ENCODE measurements around the gene TRAPPC10. TPM values are rescaled to one million over a fixed set of nuclear protein-coding genes. Genes with fewer than 3 reads are reported as not detected.

The TRAPPC10 gene
- total and polyA plus RNA-seq, 10 of the 15 experiments (the other 5 are each of a cell fraction or from before 2014, with no cell fraction given), result 1.1 to 39.6 (median 28.2) TPM

- no peaks in the 10 kb centered on the region for H3K27me3 ChIP-seq (replicated peaks in 1 of 2; ENCODE audit: control insufficient read depth in 2 of 2, insufficient read depth in 2 of 2, low read length in 1 of 2)
- RAD21 ChIA-PET (ENCODE audit: unreplicated experiment), result no interaction called here
- TF ChIP-seq PML (IDR thresholded peaks at IDR 0.05; ENCODE audit: low read length) (no peak), EP300 (IDR thresholded peaks at IDR 0.05; ENCODE audit: borderline replicate concordance in 1 of 2, control insufficient read depth in 1 of 2, low read depth in 2 of 2, low read length in 2 of 2) (no peak), ETV6 (conservative IDR thresholded peaks at IDR 0.05 in 1 of 2, IDR thresholded peaks at IDR 0.05 in 1 of 2; ENCODE audit: borderline replicate concordance in 1 of 2, low read depth in 1 of 2) (no peak), LARP7 (IDR thresholded peaks at IDR 0.05) (no peak), GABPA (IDR thresholded peaks at IDR 0.05; ENCODE audit: low read depth) (no peak), JUNB (IDR thresholded peaks at IDR 0.05) (no peak), NR2C2 (IDR thresholded peaks at IDR 0.05; ENCODE audit: borderline replicate concordance, control insufficient read depth, insufficient read length, low read depth) (no peak), TCF7 (IDR thresholded peaks at IDR 0.05; ENCODE audit: borderline replicate concordance) (no peak)
- H3K9ac ChIP-seq (ENCODE audit: control insufficient read depth, insufficient read depth, low read length), result no peak overlapping the region
- TSS peak; percentile 44 for BruUV-seq (replicated peaks)
- SMC1A ChIA-PET (ENCODE audit: uncharacterized antibody, unreplicated experiment), result no interaction called here
- H3K4me3 ChIP-seq, result no peak overlapping the region
- peaks cover 3 to 9% of the 10 kb centered on the region in 2 experiments; a peak in 3 of 4 replicates for H3K36me3 ChIP-seq (ENCODE audit: control insufficient read depth in 2 of 2, insufficient read depth in 2 of 2, low read length in 1 of 2)
- no peak for FAIRE-seq
- intact Hi-C loops (cut with micrococcal nuclease; ENCODE audit: unreplicated experiment) (no loop called here), in situ Hi-C loops (cut with MboI) (no loop called here)
- H4K20me1 ChIP-seq (ENCODE audit: control insufficient read depth, insufficient read depth), result no peaks in the 10 kb centered on the region
- H3K79me2 ChIP-seq (ENCODE audit: control insufficient read depth, insufficient read depth, low read length), result no peaks in the 10 kb centered on the region
- CTCF ChIA-PET, result interaction anchor here (1.0 kb wide), 1 partner anchor 9 kb away, joined by 4 read pairs; no protein-coding TSS in a partner anchor
- POLR2A ChIA-PET, result no interaction called here
- ATAC-seq, result no peak
- no peak overlapping the region for H2AFZ ChIP-seq (ENCODE audit: control insufficient read depth, low read depth, low read length)
- DNase-seq (ENCODE audit: low read depth, low spot score), result no peak
- H3K4me1 ChIP-seq (ENCODE audit: control insufficient read depth, insufficient read depth, low read length), result no peaks in the 10 kb centered on the region
- 93% methylated on average over 21 of the region's 25 CpGs for WGBS (ENCODE audit: insufficient coverage, insufficient replicate concordance, low lambda C conversion rate, missing lambda C conversion rate)
- H3K4me2 ChIP-seq (ENCODE audit: control insufficient read depth, insufficient read depth), result no peak overlapping the region
- no peaks in the 10 kb centered on the region for H3K9me3 ChIP-seq (replicated peaks; ENCODE audit: control insufficient read depth, insufficient read depth, low read length)
- H3K27ac ChIP-seq (ENCODE audit: control insufficient read depth, insufficient read depth), result no peak overlapping the region
Measured at GRCh38 chr21:43983860-43984420, 28.2 kb upstream of the TRAPPC10 start.

All from GM12878 (cell line).